Spinal cord (tissue), 10 donors: Measurements from ENCODE around the gene GRPEL1. TPM values are rescaled to one million over a fixed set of nuclear protein-coding genes. Genes with fewer than 3 reads are reported as not detected.

Experiments
- DNase-seq, 6 donors: peaks; one replicate each; pipeline versions ENCODE4 v3.0.0 to v3.0.0-alpha.2; 2013 to 2015; ENCODE audit warnings: low spot score in 6 of 6, low read depth in 4 of 6
- H3K27ac ChIP-seq: one replicate; pipeline ENCODE4 v1.5.1; 2013; ENCODE audit warnings: low read depth, low read length, control low read depth
- H3K27me3 ChIP-seq: one replicate; pipeline ENCODE4 v1.6.1; 2013; ENCODE audit warnings: low read length; ENCODE audit not compliant: control insufficient read depth, insufficient read depth
- H3K36me3 ChIP-seq: one replicate; pipeline ENCODE4 v1.6.1; 2013; ENCODE audit warnings: low read length; ENCODE audit not compliant: control insufficient read depth, insufficient read depth
- H3K4me1 ChIP-seq: one replicate; pipeline ENCODE4 v1.6.1; 2013; ENCODE audit warnings: low read length; ENCODE audit not compliant: control insufficient read depth, insufficient read depth
- H3K4me3 ChIP-seq: one replicate; pipeline ENCODE4 v1.5.1; 2013; ENCODE audit warnings: low read depth, low read length, control low read depth
- H3K9me3 ChIP-seq: one replicate; pipeline ENCODE4 v1.6.1; 2013; ENCODE audit warnings: low read length; ENCODE audit not compliant: control insufficient read depth, insufficient read depth
- WGBS: methylation state at CpG from one replicate; pipeline ENCODE4 v1.1.5; 2013; ENCODE audit warnings: missing lambda C conversion rate; ENCODE audit not compliant: insufficient coverage; 5-methylcytosine and 5-hydroxymethylcytosine counted together
- polyA plus RNA-seq, 2 donors: library from polyadenylated mRNA; unstranded; fragments of 120-200 nt; gene quantifications; one replicate each; pipeline ENCODE4 v1.2.1, GENCODE V29; 2013; ENCODE audit not compliant: insufficient read length in 2 of 2
- total RNA-seq, 2 donors: library from RNA; depleted of rRNA in 1 of 2; stranded (reverse); fragments of 120-200 nt in 1 of 2; fragments of >200 nt in 1 of 2; gene quantifications; one replicate each; pipeline versions ENCODE4 v1.2.3 to v1.2.4, GENCODE V29; 2013 to 2014
- donor health status: healthy.

GRPEL1 gene
- total and polyA plus RNA-seq, 4 donors: 15.3 to 38.2 (median 34.2) TPM

- H3K27ac ChIP-seq: no peak overlapping the region
- H3K9me3 ChIP-seq: no peaks in the 10 kb centered on the region
- DNase-seq: no peak
- no peak overlapping the region for H3K4me3 ChIP-seq
- H3K27me3 ChIP-seq: no peaks in the 10 kb centered on the region
- peaks cover 67% of the 10 kb centered on the region for H3K36me3 ChIP-seq
- WGBS: 67% methylated on average over 3 of the region's 5 CpGs
- peaks cover 4% of the 10 kb centered on the region for H3K4me1 ChIP-seq
Measured at GRCh38 chr4:7021355-7021754, 46.5 kb downstream of the GRPEL1 start.

DNA sequence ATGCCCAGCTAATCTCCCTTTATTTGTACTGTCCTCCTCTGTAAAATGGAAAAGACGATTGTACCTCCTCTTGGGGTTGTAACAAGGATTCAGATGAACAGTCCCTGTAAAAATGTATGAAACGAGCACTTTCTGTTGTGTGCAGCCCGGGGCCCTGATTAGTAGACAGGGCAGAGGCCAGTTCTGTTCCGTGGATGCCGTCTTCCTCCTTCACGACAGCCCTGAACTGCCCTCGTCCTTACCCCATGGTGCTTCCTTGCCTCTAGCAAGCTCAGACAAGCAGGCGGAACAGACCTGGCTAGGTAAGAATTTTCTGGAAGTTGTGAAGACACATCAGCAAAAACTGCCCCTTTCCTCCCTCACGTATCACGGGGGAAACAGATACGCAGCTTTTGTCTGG lies 47.0 kb downstream of the GRPEL1 start:
- Histone ChIP-seq H3K9me3 (no peaks in the 10 kb centered on the region), H3K36me3 (peaks cover 72% of the 10 kb centered on the region), H3K27ac (no peak overlapping the region), H3K27me3 (no peaks in the 10 kb centered on the region), H3K4me3 (no peak overlapping the region), H3K4me1 (peaks cover 8% of the 10 kb centered on the region)
- no peak for DNase-seq
- WGBS: 98% methylated on average over 6 of the region's 11 CpGs

DNA sequence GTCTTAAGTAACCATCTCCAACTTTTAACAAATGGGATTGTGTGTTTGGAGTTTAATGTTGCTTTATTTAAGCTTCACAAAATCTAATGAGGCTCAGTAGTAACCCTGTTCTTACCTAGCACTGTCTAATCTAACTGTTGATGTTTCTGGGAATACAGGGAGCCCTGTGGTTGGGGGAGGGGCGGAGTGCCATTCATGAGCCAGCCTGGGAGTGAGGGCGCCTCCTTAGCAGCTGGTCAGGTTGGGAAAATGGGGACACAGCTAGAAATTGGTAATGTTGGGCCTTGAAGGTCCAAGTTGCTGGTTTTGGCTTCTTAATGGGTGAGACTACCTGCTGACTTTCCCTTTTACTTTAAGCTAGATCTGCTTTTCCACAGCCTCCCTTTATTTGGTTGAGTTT lies 47.6 kb downstream of the GRPEL1 start:
- Histone ChIP-seq H3K36me3 (peaks cover 74% of the 10 kb centered on the region), H3K4me3 (no peak overlapping the region), H3K27ac (no peak overlapping the region), H3K27me3 (no peaks in the 10 kb centered on the region), H3K9me3 (no peaks in the 10 kb centered on the region), H3K4me1 (peaks cover 8% of the 10 kb centered on the region)
- 94% methylated on average over 2 of the region's 2 CpGs for WGBS
- DNase-seq: no peak

DNA sequence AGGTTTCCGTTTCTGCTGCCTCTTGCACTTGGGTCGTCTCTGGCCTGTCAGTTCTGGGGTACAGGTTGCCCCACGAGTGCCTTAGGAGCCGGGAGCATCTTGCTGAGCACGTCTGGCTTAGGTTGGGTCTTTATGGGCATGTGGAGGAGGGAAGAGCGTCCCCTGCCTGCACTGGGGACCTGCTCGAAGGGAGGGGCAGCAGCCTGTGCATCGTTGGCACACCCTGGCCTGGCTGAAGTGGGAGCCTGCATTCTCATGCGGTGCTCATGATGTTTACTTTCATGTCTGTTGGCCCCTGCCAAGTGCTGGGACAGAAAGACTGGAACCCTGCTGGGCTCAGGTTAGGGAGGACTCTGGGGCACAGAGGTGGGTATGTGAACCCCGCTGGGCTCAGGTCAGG lies 48.5 kb downstream of the GRPEL1 start:
- peaks cover 8% of the 10 kb centered on the region for H3K4me1 ChIP-seq
- no peaks in the 10 kb centered on the region for H3K9me3 ChIP-seq
- no peak for DNase-seq
- no peak overlapping the region for H3K4me3 ChIP-seq
- no peak overlapping the region for H3K27ac ChIP-seq
- H3K27me3 ChIP-seq: no peaks in the 10 kb centered on the region
- peaks cover 74% of the 10 kb centered on the region for H3K36me3 ChIP-seq
- WGBS: 87% methylated on average over 8 of the region's 10 CpGs

DNA sequence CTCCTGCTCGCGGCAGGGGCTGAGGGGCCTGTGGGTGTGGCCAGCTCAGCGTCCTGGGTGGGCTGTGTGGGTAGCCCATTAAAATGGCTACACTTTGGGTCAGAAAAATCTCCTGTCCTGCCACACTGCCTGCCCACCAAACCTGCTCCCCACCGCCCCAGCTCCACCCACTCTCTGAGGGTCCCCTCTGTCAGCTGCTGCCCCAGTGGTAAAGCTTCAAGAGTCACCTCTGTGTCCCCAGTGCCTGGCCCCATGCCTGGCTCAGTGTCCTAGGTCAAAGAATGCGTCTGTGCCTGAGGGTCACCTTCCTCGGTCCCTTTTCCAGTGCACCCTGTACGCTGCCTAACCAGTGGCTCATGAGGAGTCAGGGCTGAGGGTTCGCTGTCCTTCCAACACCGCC lies 49.6 kb downstream of the GRPEL1 start:
- DNase-seq: no peak
- Histone ChIP-seq H3K27me3 (no peaks in the 10 kb centered on the region), H3K4me1 (peaks cover 8% of the 10 kb centered on the region), H3K36me3 (peaks cover 69% of the 10 kb centered on the region), H3K9me3 (no peaks in the 10 kb centered on the region), H3K27ac (no peak overlapping the region), H3K4me3 (no peak overlapping the region)
- WGBS: 92% methylated on average over 7 of the region's 9 CpGs

- no peak for DNase-seq
- WGBS: 78% methylated on average over 4 of the region's 6 CpGs
- Histone ChIP-seq H3K4me3 (no peak overlapping the region), H3K36me3 (peaks cover 71% of the 10 kb centered on the region), H3K4me1 (peaks cover 8% of the 10 kb centered on the region), H3K9me3 (no peaks in the 10 kb centered on the region), H3K27ac (no peak overlapping the region), H3K27me3 (no peaks in the 10 kb centered on the region)
Measured at GRCh38 chr4:7017446-7018048, 50.3 kb downstream of the GRPEL1 start.

DNA sequence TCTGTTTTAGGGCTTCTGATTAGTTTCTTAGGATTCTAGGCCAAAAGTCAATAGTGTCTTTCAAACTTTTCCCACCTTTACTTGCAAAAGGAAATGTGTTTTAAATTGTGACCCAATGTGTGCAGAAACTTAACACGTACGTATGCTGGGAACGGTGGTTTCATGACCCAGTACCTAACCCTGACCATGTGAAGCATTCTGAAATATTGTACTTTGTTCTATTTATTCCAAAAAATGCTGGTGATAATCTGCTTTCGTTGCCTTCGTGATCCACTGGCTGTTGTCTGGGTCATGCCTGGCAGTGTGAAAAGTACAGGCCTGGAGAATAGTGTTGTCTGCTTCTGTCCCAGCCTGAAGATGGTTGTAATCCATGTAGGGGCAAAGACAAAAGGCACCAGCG lies 51.4 kb downstream of the GRPEL1 start:
- Histone ChIP-seq H3K4me3 (no peak overlapping the region), H3K4me1 (peaks cover 8% of the 10 kb centered on the region), H3K27ac (no peak overlapping the region), H3K9me3 (no peaks in the 10 kb centered on the region), H3K27me3 (no peaks in the 10 kb centered on the region), H3K36me3 (peaks cover 66% of the 10 kb centered on the region)
- 97% methylated on average over 5 of the region's 6 CpGs for WGBS
- DNase-seq: no peak

DNA sequence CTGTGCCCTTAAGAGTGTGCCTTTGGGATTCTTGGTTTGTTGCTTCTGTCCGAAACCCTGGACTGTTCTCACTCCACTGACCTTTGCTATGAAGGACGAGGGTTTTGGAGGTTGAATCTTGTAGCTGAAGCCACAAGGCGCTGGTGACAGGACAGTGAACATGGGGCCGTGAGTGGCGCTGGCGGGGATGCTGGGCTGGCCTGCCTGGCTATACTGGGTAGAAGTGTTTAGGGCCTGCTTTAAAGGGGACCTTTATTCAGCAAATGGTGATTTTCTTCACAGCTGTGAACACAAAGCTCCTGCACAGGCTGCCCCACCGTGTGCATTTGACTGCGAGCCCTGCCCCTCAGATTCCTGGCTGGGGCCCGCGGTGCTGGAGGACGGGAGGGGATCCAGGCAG lies 51.8 kb downstream of the GRPEL1 start:
- no peak for DNase-seq
- Histone ChIP-seq H3K9me3 (no peaks in the 10 kb centered on the region), H3K36me3 (peaks cover 67% of the 10 kb centered on the region), H3K27ac (no peak overlapping the region), H3K27me3 (no peaks in the 10 kb centered on the region), H3K4me3 (no peak overlapping the region), H3K4me1 (peaks cover 8% of the 10 kb centered on the region)
- 67% methylated on average over 10 of the region's 11 CpGs for WGBS

GRCh38 chr4:7015383-7016035 lies 52.4 kb downstream of the GRPEL1 start:
- WGBS: 94% methylated on average over 11 of the region's 12 CpGs
- Histone ChIP-seq H3K27ac (no peak overlapping the region), H3K4me3 (no peak overlapping the region), H3K27me3 (no peaks in the 10 kb centered on the region), H3K36me3 (peaks cover 64% of the 10 kb centered on the region), H3K4me1 (peaks cover 8% of the 10 kb centered on the region), H3K9me3 (no peaks in the 10 kb centered on the region)
- no peak for DNase-seq

GRCh38 chr4:7014815-7015214 lies 53.0 kb downstream of the GRPEL1 start:
- peaks cover 8% of the 10 kb centered on the region for H3K4me1 ChIP-seq
- no peaks in the 10 kb centered on the region for H3K27me3 ChIP-seq
- no peak overlapping the region for H3K27ac ChIP-seq
- 98% methylated on average over 12 of the region's 12 CpGs for WGBS
- no peaks in the 10 kb centered on the region for H3K9me3 ChIP-seq
- H3K36me3 ChIP-seq: peaks cover 65% of the 10 kb centered on the region
- DNase-seq: no peak
- no peak overlapping the region for H3K4me3 ChIP-seq
